Kidney (tissue), 22 donors: ENCODE results near the gene GPX1. TPM values are rescaled to one million over a fixed set of nuclear protein-coding genes. Genes with fewer than 3 reads are reported as not detected.
"Not testable (repeated sequence)": the region's sequence is repeated elsewhere in the genome, so short reads cannot be mapped to it uniquely, and the experiment has no call there.

ENCODE experiments used
- DNase-seq, 5 donors: peaks; one replicate each; pipeline ENCODE4 v3.0.0-alpha.2; 2013 to 2020
- FAIRE-seq: peaks from 2 replicates; lab custom pipeline; 2012; peaks lifted over from hg19 to GRCh38; lab: Jason Lieb, UNC
- H3K27ac ChIP-seq, 2 donors: one replicate each; pipeline ENCODE4 v1.7.0; 2013; ENCODE audit warnings: low read depth in 2 of 2, low read length in 2 of 2, inconsistent platforms in 1 of 2
- H3K27me3 ChIP-seq: one replicate; pipeline ENCODE4 v1.7.1; 2013; ENCODE audit warnings: low read length, inconsistent platforms; ENCODE audit not compliant: control insufficient read depth, insufficient read depth
- H3K36me3 ChIP-seq, 3 donors: one replicate each; pipeline versions ENCODE4 v1.7.0 to v1.7.1; 2013; ENCODE audit warnings: low read length in 3 of 3, control low read depth in 1 of 3, inconsistent platforms in 1 of 3; ENCODE audit not compliant: insufficient read depth in 3 of 3, control insufficient read depth in 2 of 3
- H3K4me1 ChIP-seq, 3 donors: one replicate each; pipeline versions ENCODE4 v1.7.0 to v1.7.1; 2013; ENCODE audit warnings: low read length in 3 of 3, inconsistent platforms in 1 of 3, low read depth in 1 of 3; ENCODE audit not compliant: control insufficient read depth in 2 of 3, insufficient read depth in 2 of 3
- H3K4me3 ChIP-seq, 3 donors: one replicate each; pipeline versions ENCODE4 v1.7.0 to v1.8.1; 2013; ENCODE audit warnings: low read length in 3 of 3, control low read depth in 1 of 3, inconsistent platforms in 1 of 3
- H3K9ac ChIP-seq, 3 donors: one replicate each; pipeline versions ENCODE4 v1.7.0 to v1.7.1; 2013; ENCODE audit warnings: low read length in 3 of 3, control low read depth in 1 of 3, inconsistent platforms in 1 of 3
- H3K9me3 ChIP-seq, 3 donors: one replicate each; pipeline versions ENCODE4 v1.7.0 to v1.7.1; 2013; ENCODE audit warnings: low read length in 3 of 3, control low read depth in 1 of 3, inconsistent platforms in 1 of 3; ENCODE audit not compliant: control insufficient read depth in 2 of 3, insufficient read depth in 1 of 3
- CTCF ChIP-seq: IDR thresholded peaks from 3 replicates; pipeline ENCODE4 v1.5.1; 2012; ENCODE audit warnings: mild to moderate bottlenecking, moderate library complexity, borderline replicate concordance; ENCODE audit not compliant: insufficient read depth; ENCODE audit errors: extremely low read depth
- intact Hi-C: fragments of 100-400 bp; cut with DNase I; formaldehyde crosslinking; loops from one replicate; pipeline ENCODE4 v1.11.1; 2022
- long read RNA-seq, 10 donors: library from polyadenylated mRNA in 1 of 10; unstranded in 1 of 10; transcript quantifications; one replicate each; pipeline ENCODE4 v2.0.0 and lab custom pipeline, GENCODE V29; 2021 to 2026
- polyA plus RNA-seq: library from polyadenylated mRNA; stranded (reverse); fragments of 350-450 nt; fragmentation: Illumina TruSeq; extraction: RNeasy Lipid Tissue Mini Kit (QIAGEN cat#74804); gene quantifications from one replicate; pipeline ENCODE4 v1.2.3, GENCODE V29; 2014; ENCODE audit warnings: low read depth, low replicate concordance; ENCODE audit not compliant: insufficient read depth
- total RNA-seq: library from RNA; stranded (reverse); fragmentation: NEBNext Ultra II Directional; extraction: Animal tissue kit (Norgen Biotek cat#: 25700); gene quantifications from one replicate; pipeline ENCODE4 v1.2.1, GENCODE V29; 2021
- donor health status: control.
- donor health status: control.
- donor health status: control.
- donor health status: control.
- donor health status: control.
- donor health status: DM: yes; HTN: yes; CAD: no.
- donor health status: Normal renal cell carcinoma (clear cell type).

GPX1 gene
- total RNA-seq (375 TPM), polyA plus RNA-seq (454 TPM)
- long read RNA-seq, donor 1, transcript GPX1-202 (2 exons, 1,151 nt), result major isoform, 48 of 79 reads
- long read RNA-seq, donor 1, transcript GPX1-201 (1 exons, 1,135 nt), result minor isoform, 31 of 79 reads
- long read RNA-seq, donor 1, partial matches to known transcripts, result 0 of 79 reads
- long read RNA-seq, donor 1, other reads (novel, unspliced or antisense), result 0 of 79 reads
- long read RNA-seq, donor 2, transcript GPX1-202 (2 exons, 1,151 nt), result major isoform, 60 of 94 reads
- long read RNA-seq, donor 2, transcript GPX1-201 (1 exons, 1,135 nt), result minor isoform, 34 of 94 reads
- long read RNA-seq, donor 2, partial matches to known transcripts, result 0 of 94 reads
- long read RNA-seq, donor 2, other reads (novel, unspliced or antisense), result 0 of 94 reads
- long read RNA-seq, donor 3, transcript GPX1-201 (1 exons, 1,135 nt), result minor isoform, 77 of 207 reads
- long read RNA-seq, donor 3, transcript GPX1-202 (2 exons, 1,151 nt), result major isoform, 128 of 207 reads
- long read RNA-seq, donor 3, partial matches to known transcripts, result 0 of 207 reads
- long read RNA-seq, donor 3, other reads (novel, unspliced or antisense), result 0 of 207 reads
- long read RNA-seq, donor 4, transcript GPX1-201 (1 exons, 1,135 nt), result minor isoform, 16 of 67 reads
- long read RNA-seq, donor 4, transcript GPX1-202 (2 exons, 1,151 nt), result major isoform, 51 of 67 reads
- long read RNA-seq, donor 4, partial matches to known transcripts, result 0 of 67 reads
- long read RNA-seq, donor 4, other reads (novel, unspliced or antisense), result 0 of 67 reads
- long read RNA-seq, donor 5, transcript GPX1-201 (1 exons, 1,135 nt), result major isoform, 5 of 9 reads
- long read RNA-seq, donor 5, partial matches to known transcripts, result 0 of 9 reads
- long read RNA-seq, donor 5, other reads (novel, unspliced or antisense), result 0 of 9 reads
- long read RNA-seq, donor 6, transcript GPX1-201 (1 exons, 1,135 nt), result minor isoform, 81 of 189 reads
- long read RNA-seq, donor 6, transcript GPX1-202 (2 exons, 1,151 nt), result major isoform, 107 of 189 reads
- long read RNA-seq, donor 6, partial matches to known transcripts, result 0 of 189 reads
- long read RNA-seq, donor 6, other reads (novel, unspliced or antisense), result 0 of 189 reads
- long read RNA-seq, donor 7, transcript GPX1-201 (1 exons, 1,135 nt), result minor isoform, 134 of 523 reads
- long read RNA-seq, donor 7, transcript GPX1-202 (2 exons, 1,151 nt), result major isoform, 380 of 523 reads
- long read RNA-seq, donor 7, partial matches to known transcripts, result 0 of 523 reads
- long read RNA-seq, donor 7, other reads (novel, unspliced or antisense), result 4 of 523 reads
- long read RNA-seq, donor 8, transcript GPX1-201 (1 exons, 1,135 nt), result minor isoform, 48 of 119 reads
- long read RNA-seq, donor 8, transcript GPX1-202 (2 exons, 1,151 nt), result major isoform, 71 of 119 reads
- long read RNA-seq, donor 8, partial matches to known transcripts, result 0 of 119 reads
- long read RNA-seq, donor 8, other reads (novel, unspliced or antisense), result 0 of 119 reads
- long read RNA-seq, donor 9, transcript GPX1-201 (1 exons, 1,135 nt), result minor isoform, 32 of 115 reads
- long read RNA-seq, donor 9, transcript GPX1-202 (2 exons, 1,151 nt), result major isoform, 82 of 115 reads
- long read RNA-seq, donor 9, partial matches to known transcripts, result 0 of 115 reads
- long read RNA-seq, donor 9, other reads (novel, unspliced or antisense), result 0 of 115 reads
- long read RNA-seq, donor 10, transcript GPX1-201 (1 exons, 1,135 nt), result minor isoform, 46 of 141 reads
- long read RNA-seq, donor 10, transcript GPX1-202 (2 exons, 1,151 nt), result major isoform, 94 of 141 reads
- long read RNA-seq, donor 10, partial matches to known transcripts, result 0 of 141 reads
- long read RNA-seq, donor 10, other reads (novel, unspliced or antisense), result 0 of 141 reads

- H3K4me1 ChIP-seq, result peaks cover 0 to 16% (median 9%) of the 10 kb centered on the region in 3 donors
- DNase-seq (peak; percentile 96 to 99 (median 97)), FAIRE-seq (no peak)
- H3K9me3 ChIP-seq, result no peaks in the 10 kb centered on the region
- peak within 1 kb of the TSS; percentile 64 to 92 (median 87) for H3K9ac ChIP-seq
- no peak for TF ChIP-seq CTCF
- H3K27me3 ChIP-seq, result no peaks in the 10 kb centered on the region
- peak within 1 kb of the TSS; percentile 87 to 89 for H3K27ac ChIP-seq
- intact Hi-C loops, result no loop called here
- peaks cover 2 to 33% (median 4%) of the 10 kb centered on the region in 3 donors for H3K36me3 ChIP-seq
- peak within 1 kb of the TSS; percentile 82 to 98 (median 90) for H3K4me3 ChIP-seq
Observed at GRCh38 chr3:49358217-49358883, at the start of gene GPX1. Gene GPX1 (minus strand): TSS chr3:49358353. CDS start chr3:49358278, 75 bp downstream.

DNA sequence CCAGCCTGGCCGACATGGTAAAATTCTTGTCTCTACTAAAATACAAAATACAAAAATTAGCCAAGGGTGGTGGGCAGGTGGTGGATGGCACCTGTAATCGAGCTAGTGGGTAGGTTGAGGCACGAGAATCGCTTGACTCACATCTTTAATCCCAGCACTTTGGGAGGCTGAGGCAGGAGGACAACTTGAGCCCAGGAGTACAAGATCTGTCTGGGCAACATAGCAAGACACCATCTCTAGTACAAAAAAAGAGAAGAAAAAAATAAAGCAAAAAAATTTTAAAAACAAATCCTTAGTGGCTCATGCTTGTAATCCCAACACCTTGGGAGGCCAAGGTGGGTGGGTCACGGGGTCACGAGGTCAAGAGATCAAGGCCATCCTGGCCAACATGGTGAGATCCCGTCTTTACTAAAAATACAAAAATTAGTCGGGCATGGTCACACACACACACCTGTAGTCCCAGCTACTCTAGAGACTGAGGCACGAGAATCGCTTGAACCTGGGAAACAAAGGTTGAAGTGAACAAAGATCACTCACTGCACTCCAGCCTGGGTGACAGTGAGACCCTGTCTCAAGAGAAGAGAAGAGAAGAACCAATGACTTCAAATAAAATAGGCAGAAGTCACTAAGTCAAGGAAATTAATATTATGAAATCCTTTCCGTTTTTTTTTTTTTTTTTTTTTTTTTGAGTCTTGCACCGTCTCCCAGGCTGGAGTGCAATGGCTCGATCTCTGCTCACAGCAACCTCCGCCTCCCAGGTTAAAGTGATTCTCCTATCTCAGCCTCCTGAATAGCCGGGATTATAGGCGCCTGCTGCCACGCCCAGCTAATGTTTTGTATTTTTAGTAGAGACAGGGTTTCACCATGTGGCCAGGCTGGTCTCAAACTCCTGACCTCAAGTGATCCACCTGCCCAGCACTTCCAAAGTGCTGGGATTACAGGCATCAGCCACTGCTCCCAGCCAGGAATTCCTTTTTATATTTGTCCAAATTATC, 48.7 kb upstream of the GPX1 start:
- Histone ChIP-seq H3K4me1 (peaks cover 0 to 9% (median 8%) of the 10 kb centered on the region in 3 donors), H3K36me3 (peaks cover 0 to 2% (median 0%) of the 10 kb centered on the region in 3 donors), H3K4me3 (no peak overlapping the region), H3K9me3 (no peaks in the 10 kb centered on the region), H3K9ac (no peak overlapping the region), H3K27ac (no peak overlapping the region), H3K27me3 (no peaks in the 10 kb centered on the region)
- DNase-seq (no peak), FAIRE-seq (no peak)
- no peak for TF ChIP-seq CTCF
- intact Hi-C loops, result no loop called here

GRCh38 chr3:49405570-49405969, 47.4 kb upstream of the GPX1 start:
- H3K4me1 ChIP-seq, result peaks cover 0 to 12% (median 8%) of the 10 kb centered on the region in 3 donors
- H3K4me3 ChIP-seq, intact Hi-C loops: not testable (repeated sequence)

More at GRCh38 chr3:49405570-49405969, 47.4 kb upstream of the GPX1 start:
- H3K36me3 ChIP-seq, FAIRE-seq, H3K27ac ChIP-seq, DNase-seq, H3K9ac ChIP-seq, H3K9me3 ChIP-seq, H3K27me3 ChIP-seq: not testable (repeated sequence)
